Adrenal gland (tissue), 5 donors: Measurements from ENCODE around the gene CDKAL1.

Experiments
- CTCF ChIP-seq, 6 experiments: fragments of 450-650 bp in 4 of 6; fragments of 200-600 bp in 2 of 6; sonication (generic) in 1 of 6; IDR thresholded peaks; 1 replicate in 5 of 6; 2 replicates in 1 of 6; pipeline versions ENCODE4 v1.5.1 to v1.8.0; 2016 to 2021; ENCODE audit warnings: antibody characterized with exemption in 6 of 6, mild to moderate bottlenecking in 2 of 6, moderate library complexity in 1 of 6
- POLR2A ChIP-seq, 2 donors: fragments of 450-650 bp; IDR thresholded peaks; one replicate each; pipeline ENCODE4 v1.6.1; 2017; ENCODE audit warnings: antibody characterized with exemption in 2 of 2, mild to moderate bottlenecking in 2 of 2, moderate library complexity in 1 of 2
- donor health status: DM: no; HTN: no; CAD: no.

DNA sequence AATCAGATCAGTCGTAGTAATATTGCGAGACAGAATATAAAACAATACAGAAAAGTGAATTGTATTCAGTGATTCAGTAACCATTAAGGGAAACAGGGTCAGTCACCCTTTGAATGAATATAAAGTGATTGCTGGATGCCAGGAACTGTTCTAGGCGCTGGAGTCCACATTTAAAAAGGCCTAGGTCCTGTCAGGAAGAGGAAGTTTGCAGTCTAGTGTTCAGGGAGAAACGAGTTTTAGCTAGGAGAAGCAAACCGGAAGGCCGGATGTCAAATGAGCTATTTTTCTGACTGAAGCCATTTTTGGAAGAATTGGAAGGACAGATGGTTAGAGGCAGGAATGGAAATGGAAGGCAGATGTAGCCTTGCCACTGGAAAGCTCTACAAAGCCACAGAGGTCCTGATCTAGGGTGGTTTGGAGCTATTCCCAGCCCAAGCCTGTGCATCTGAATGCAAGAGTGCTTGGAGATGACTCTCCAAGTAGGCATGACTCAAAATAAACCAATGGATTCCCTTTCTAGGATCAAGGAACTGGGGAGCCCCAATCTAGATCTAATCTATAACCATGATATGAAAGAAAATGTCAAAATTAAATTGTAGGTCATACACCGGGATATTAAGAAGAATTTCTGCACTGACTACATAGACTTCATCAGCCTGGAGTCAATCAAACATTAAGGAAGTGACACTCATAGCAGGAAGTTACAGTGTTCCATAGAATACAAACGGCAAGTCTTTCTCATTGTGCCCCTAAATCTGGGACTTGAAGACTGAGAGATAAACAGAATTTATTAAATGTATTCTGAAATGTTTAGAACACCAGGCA, 36.8 kb upstream of the CDKAL1 start:
- TF ChIP-seq CTCF (IDR thresholded peaks at IDR 0.05) (no peak), POLR2A (IDR thresholded peaks at IDR 0.05) (no peak)
